IMR-90 (cell line): ENCODE data around the gene SLC9C2. TPM values are rescaled to one million over a fixed set of nuclear protein-coding genes. Genes with fewer than 3 reads are reported as not detected.

Source experiments
- ATAC-seq: fragments of 200-7000 bp; cut with Tn5 transposase; 2 replicates; pipeline ENCODE4 v1.9.1; 2020; ENCODE audit warnings: low read depth, mild to moderate bottlenecking, moderate library complexity
- BruUV-seq: library from RNA; stranded (reverse); fragments of 400-500 nt; replicated peaks from 2 replicates; lab custom pipeline; 2021; lab: Mats Ljungman, UMichigan
- CTCF ChIA-PET: fragments of 300-600 bp; formaldehyde crosslinking; extraction: SDS; loops from one replicate; lab custom pipeline; 2021; ENCODE audit warnings: antibody characterized with exemption; lab: Yijun Ruan, JAX
- POLR2A ChIA-PET: fragments of 300-600 bp; sonication (Branson Sonifier 250); formaldehyde crosslinking; loops from one replicate; lab custom pipeline; 2022; ENCODE audit warnings: antibody characterized with exemption; ENCODE audit not compliant: unreplicated experiment; lab: Charles Lee
- DNase-seq: peaks from one replicate; pipeline ENCODE4 v3.0.0; 2013
- H2AFZ ChIP-seq: replicated peaks from 2 replicates; pipeline ENCODE3; 2013; ENCODE audit warnings: low read length, mild to moderate bottlenecking; ENCODE audit not compliant: poor library complexity
- H2AK5ac ChIP-seq: 2 replicates; pipeline ENCODE4 v1.6.1; 2013; ENCODE audit warnings: low read depth, low read length, inconsistent platforms
- H2AK9ac ChIP-seq: replicated peaks from 2 replicates; pipeline ENCODE3; 2013; ENCODE audit warnings: mild to moderate bottlenecking, low read depth, low read length, moderate library complexity; ENCODE audit not compliant: poor library complexity
- H2BK120ac ChIP-seq: 2 replicates; pipeline ENCODE4 v1.6.1; 2013; ENCODE audit warnings: low read depth, low read length, inconsistent platforms
- H2BK15ac ChIP-seq: 3 replicates; pipeline ENCODE4 v1.6.1; 2013; ENCODE audit warnings: low read depth, low read length, inconsistent platforms
- H2BK20ac ChIP-seq: 2 replicates; pipeline ENCODE4 v1.6.1; 2013; ENCODE audit warnings: low read depth, mild to moderate bottlenecking, inconsistent platforms, low read length, moderate library complexity
- H2BK5ac ChIP-seq: 2 replicates; pipeline ENCODE4 v1.6.1; 2013; ENCODE audit warnings: mild to moderate bottlenecking, low read depth, low read length, inconsistent platforms; ENCODE audit not compliant: poor library complexity, severe bottlenecking
- H3K14ac ChIP-seq: replicated peaks from 2 replicates; pipeline ENCODE4 v1.6.1; 2013; ENCODE audit warnings: low read depth, low read length, inconsistent platforms
- H3K18ac ChIP-seq: 2 replicates; pipeline ENCODE4 v1.6.1; 2013; ENCODE audit warnings: low read depth, low read length, control low read depth
- H3K23ac ChIP-seq: 2 replicates; pipeline ENCODE4 v1.6.1; 2013; ENCODE audit warnings: low read depth, low read length, inconsistent platforms
- H3K27ac ChIP-seq: 2 replicates; pipeline ENCODE4 v1.5.1; 2013; ENCODE audit warnings: mild to moderate bottlenecking, control low read depth, low read length; ENCODE audit not compliant: insufficient read depth
- H3K27me3 ChIP-seq: 2 replicates; pipeline ENCODE4 v1.6.1; 2013; ENCODE audit warnings: low read length; ENCODE audit not compliant: control insufficient read depth, insufficient read depth
- H3K36me3 ChIP-seq: 2 replicates; pipeline ENCODE4 v1.6.1; 2013; ENCODE audit warnings: low read length, mixed read lengths; ENCODE audit not compliant: control insufficient read depth, insufficient read depth
- H3K4ac ChIP-seq: 2 replicates; pipeline ENCODE4 v1.6.1; 2013; ENCODE audit warnings: low read depth, low read length, inconsistent platforms
- H3K4me1 ChIP-seq: 2 replicates; pipeline ENCODE4 v1.6.1; 2013; ENCODE audit warnings: low read length, mixed read lengths; ENCODE audit not compliant: control insufficient read depth, insufficient read depth
- H3K4me2 ChIP-seq: 2 replicates; pipeline ENCODE4 v1.6.1; 2013; ENCODE audit warnings: low read depth, mild to moderate bottlenecking, control low read depth, low read length, moderate library complexity
- H3K4me3 ChIP-seq: 2 replicates; pipeline ENCODE4 v1.5.1; 2013; ENCODE audit warnings: low read depth, mild to moderate bottlenecking, control low read depth, low read length, moderate library complexity; ENCODE audit not compliant: insufficient read depth
- H3K56ac ChIP-seq: 2 replicates; pipeline ENCODE4 v1.6.1; 2013; ENCODE audit warnings: low read length, inconsistent platforms; ENCODE audit not compliant: insufficient read depth; ENCODE audit errors: extremely low read depth
- H3K79me1 ChIP-seq, 2 experiments: 2 replicates each; pipeline ENCODE4 v1.6.1; 2013; ENCODE audit warnings: low read length in 2 of 2, inconsistent platforms in 1 of 2, low read depth in 1 of 2
- H3K9ac ChIP-seq: 2 replicates; pipeline ENCODE4 v1.6.1; 2013; ENCODE audit warnings: low read depth, low read length, control low read depth
- H3K9me1 ChIP-seq: 2 replicates; pipeline ENCODE4 v1.6.1; 2013; ENCODE audit warnings: low read length, inconsistent platforms; ENCODE audit not compliant: insufficient read depth
- H3K9me3 ChIP-seq: 2 replicates; pipeline ENCODE4 v1.6.1; 2013; ENCODE audit warnings: low read length; ENCODE audit not compliant: control insufficient read depth, insufficient read depth
- H4K20me1 ChIP-seq: 2 replicates; pipeline ENCODE4 v1.6.1; 2013; ENCODE audit warnings: low read length, inconsistent platforms; ENCODE audit not compliant: insufficient read depth
- H4K5ac ChIP-seq: 2 replicates; pipeline ENCODE4 v1.6.1; 2013; ENCODE audit warnings: mild to moderate bottlenecking, low read depth, low read length, control low read depth
- H4K8ac ChIP-seq, 2 experiments: 2 replicates each; pipeline ENCODE4 v1.6.1; 2013; ENCODE audit warnings: low read depth in 2 of 2, low read length in 2 of 2, control low read depth in 1 of 2, inconsistent platforms in 1 of 2
- H4K91ac ChIP-seq: 2 replicates; pipeline ENCODE4 v1.6.1; 2013; ENCODE audit warnings: low read depth, low read length, inconsistent platforms; ENCODE audit not compliant: insufficient read depth
- BHLHE40 ChIP-seq: fragments of 150-350 bp; IDR thresholded peaks from 2 replicates; pipeline ENCODE4 v1.6.1; 2016; ENCODE audit warnings: mild to moderate bottlenecking, low read depth, low read length
- CEBPB ChIP-seq: IDR thresholded peaks from 2 replicates; pipeline ENCODE4 v1.6.1; 2012; ENCODE audit warnings: low read depth, low read length, improper control_type of control experiment
- CHD1 ChIP-seq: IDR thresholded peaks from 2 replicates; pipeline ENCODE4 v1.6.1; 2012; ENCODE audit warnings: low read depth, low read length, improper control_type of control experiment
- FOS ChIP-seq: fragments of 150-350 bp; IDR thresholded peaks from 2 replicates; pipeline ENCODE4 v1.6.1; 2016; ENCODE audit warnings: low read depth, low read length
- MAFK ChIP-seq: IDR thresholded peaks from 2 replicates; pipeline ENCODE4 v1.6.1; 2012; ENCODE audit warnings: low read depth, low read length, improper control_type of control experiment
- MAZ ChIP-seq: IDR thresholded peaks from 2 replicates; pipeline ENCODE4 v1.6.1; 2012; ENCODE audit warnings: low read depth, mild to moderate bottlenecking, low read length, improper control_type of control experiment, moderate library complexity, borderline replicate concordance
- MXI1 ChIP-seq: IDR thresholded peaks from 2 replicates; pipeline ENCODE4 v1.6.1; 2012; ENCODE audit warnings: low read depth, mild to moderate bottlenecking, low read length, moderate library complexity, borderline replicate concordance
- NFE2L2 ChIP-seq: fragments of 150-350 bp; IDR thresholded peaks from 2 replicates; pipeline ENCODE4 v1.6.1; 2016; ENCODE audit warnings: low read depth, mild to moderate bottlenecking, low read length
- POLR2A ChIP-seq: IDR thresholded peaks from 2 replicates; pipeline ENCODE4 v1.6.1; 2012; ENCODE audit warnings: mild to moderate bottlenecking, low read depth, low read length
- RAD21 ChIP-seq: IDR thresholded peaks from 2 replicates; pipeline ENCODE4 v1.6.1; 2012; ENCODE audit warnings: low read length, improper control_type of control experiment
- RCOR1 ChIP-seq: IDR thresholded peaks from 2 replicates; pipeline ENCODE4 v1.6.1; 2012; ENCODE audit warnings: mild to moderate bottlenecking, low read length, improper control_type of control experiment; ENCODE audit not compliant: insufficient replicate concordance
- RFX5 ChIP-seq: IDR thresholded peaks from 2 replicates; pipeline ENCODE4 v1.8.0; 2012; ENCODE audit warnings: low read depth, mild to moderate bottlenecking, low read length, moderate library complexity
- SMC3 ChIP-seq: fragments of 150-350 bp; IDR thresholded peaks from 2 replicates; pipeline ENCODE4 v1.6.1; 2016; ENCODE audit warnings: low read depth, mild to moderate bottlenecking, antibody characterized with exemption, low read length, moderate library complexity
- WGBS, 2 experiments: methylation state at CpG; one replicate each; pipeline versions ENCODE4 v1.1.5 to v1.1.7; 2013; ENCODE audit warnings: missing lambda C conversion rate in 2 of 2; ENCODE audit not compliant: insufficient read length in 1 of 2; ENCODE audit errors: extremely low coverage in 2 of 2; 5-methylcytosine and 5-hydroxymethylcytosine counted together
- dilution Hi-C: fragments of 300-500 bp; cut with HindIII; formaldehyde crosslinking; loops from one replicate; pipeline ENCODE4 v1.14.3; 2018; ENCODE audit warnings: low sequenced_read_pairs; ENCODE audit not compliant: unreplicated experiment
- in situ Hi-C: fragments of 300-500 bp; cut with MboI; formaldehyde crosslinking; loops from 3 replicates; pipeline ENCODE4 v1.14.3; 2019; ENCODE audit warnings: low sequenced_read_pairs, inconsistent platforms, mixed read lengths
- intact Hi-C: fragments of 100-400 bp; cut with micrococcal nuclease; formaldehyde crosslinking; loops from 2 replicates; pipeline ENCODE4 v1.10.0; 2022
- polyA plus RNA-seq, 3 experiments: library from polyadenylated mRNA; depleted of rRNA; stranded (reverse); fragments of >200 nt; gene quantifications; 2 replicates each; pipeline ENCODE4 v1.2.3, GENCODE V29; 2012; ENCODE audit warnings: low replicate concordance in 1 of 3
- total RNA-seq: library from RNA; depleted of rRNA; stranded (reverse); fragments of >200 nt; gene quantifications from 2 replicates; pipeline ENCODE4 v1.2.3, GENCODE V29; 2012
- TF ChIP-seq, protein P1 (sequence below): fragments of 150-350 bp; IDR thresholded peaks from 2 replicates; pipeline ENCODE4 v1.6.1; 2016; ENCODE audit warnings: low read depth, mild to moderate bottlenecking, low read length, moderate library complexity, borderline replicate concordance
- TF ChIP-seq, protein P2 (sequence below): conservative IDR thresholded peaks from 2 replicates; pipeline ENCODE4 v1.5.1; 2012; ENCODE audit warnings: mild to moderate bottlenecking, low read depth, low read length, improper control_type of control experiment
- TF ChIP-seq, protein P3 (sequence below): fragments of 150-350 bp; IDR thresholded peaks from 2 replicates; pipeline ENCODE4 v1.6.1; 2017; ENCODE audit warnings: mild to moderate bottlenecking, antibody characterized with exemption, low read length, low read depth

The SLC9C2 gene
- total and polyA plus RNA-seq, 2 of the 4 experiments (the other 2 are of a cell fraction) = not detected

DNA sequence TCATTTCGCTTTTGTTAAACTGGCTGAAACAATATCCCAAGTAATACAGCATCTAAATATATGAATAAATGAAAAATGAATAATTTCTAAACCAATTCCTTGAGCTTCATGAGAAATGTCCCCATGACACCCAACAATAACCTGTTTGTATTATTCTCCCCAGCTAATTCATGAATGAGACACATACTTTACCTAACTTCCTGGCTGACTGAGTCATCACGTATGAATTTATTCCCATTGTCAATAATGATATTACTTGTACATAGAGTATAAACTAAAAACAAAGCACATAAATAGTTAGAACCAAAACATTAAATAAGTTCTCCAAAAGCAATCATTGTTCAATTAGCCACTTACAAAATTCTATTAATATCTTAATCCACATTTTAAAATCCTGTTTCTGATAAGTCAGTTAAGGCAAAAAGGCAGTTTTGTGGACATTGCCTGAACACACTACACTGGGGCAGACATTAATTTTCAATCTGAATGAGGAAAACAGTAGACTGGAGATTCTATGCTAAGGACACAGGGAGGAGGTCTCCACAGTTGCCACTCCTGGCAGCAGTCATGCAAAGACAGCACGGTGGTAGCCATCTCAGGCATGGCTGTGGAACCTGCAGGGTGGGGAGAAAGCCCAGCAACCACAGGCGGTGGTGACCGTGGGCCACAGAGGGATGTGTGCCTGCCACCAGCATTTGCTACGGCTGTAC, 48.2 kb downstream of the SLC9C2 start:
- no TSS peak for BruUV-seq
- POLR2A ChIA-PET = no interaction called here
- WGBS, 2 experiments = no CpG with 5 or more reads among the region's 6 CpGs

More for the DNA sequence above, 48.2 kb downstream of the SLC9C2 start:
- Histone ChIP-seq H3K9ac (no peak overlapping the region), H4K8ac (no peak overlapping the region), H3K14ac (no peak overlapping the region), H2BK15ac (no peak overlapping the region), H3K56ac (no peak overlapping the region), H3K79me1 (no peaks in the 10 kb centered on the region), H2AK5ac (no peak overlapping the region), H3K4ac (no peak overlapping the region), H2AFZ (peak overlapping the region; percentile 3), H3K27ac (no peak overlapping the region), H3K36me3 (no peaks in the 10 kb centered on the region), H3K4me3 (no peak overlapping the region), H3K9me3 (no peaks in the 10 kb centered on the region), H3K4me1 (no peaks in the 10 kb centered on the region), H4K5ac (no peak overlapping the region), H3K4me2 (no peak overlapping the region), H2BK120ac (no peak overlapping the region), H2BK5ac (no peak overlapping the region), H4K91ac (no peak overlapping the region), H2BK20ac (no peak overlapping the region), H3K27me3 (no peaks in the 10 kb centered on the region), H3K23ac (no peak overlapping the region), H4K20me1 (no peaks in the 10 kb centered on the region), H3K9me1 (no peaks in the 10 kb centered on the region), H3K18ac (no peak overlapping the region), H2AK9ac (no peak overlapping the region)
- DNase-seq (no peak), ATAC-seq (no peak)
- TF ChIP-seq MXI1 (no peak), RCOR1 (no peak), POLR2A (no peak), FOS (no peak), SMC3 (no peak), RAD21 (no peak), CEBPB (no peak), BHLHE40 (no peak), CHD1 (no peak), NFE2L2 (no peak), MAFK (no peak), RFX5 (no peak), MAZ (no peak)
- TF ChIP-seq, protein P1, sequence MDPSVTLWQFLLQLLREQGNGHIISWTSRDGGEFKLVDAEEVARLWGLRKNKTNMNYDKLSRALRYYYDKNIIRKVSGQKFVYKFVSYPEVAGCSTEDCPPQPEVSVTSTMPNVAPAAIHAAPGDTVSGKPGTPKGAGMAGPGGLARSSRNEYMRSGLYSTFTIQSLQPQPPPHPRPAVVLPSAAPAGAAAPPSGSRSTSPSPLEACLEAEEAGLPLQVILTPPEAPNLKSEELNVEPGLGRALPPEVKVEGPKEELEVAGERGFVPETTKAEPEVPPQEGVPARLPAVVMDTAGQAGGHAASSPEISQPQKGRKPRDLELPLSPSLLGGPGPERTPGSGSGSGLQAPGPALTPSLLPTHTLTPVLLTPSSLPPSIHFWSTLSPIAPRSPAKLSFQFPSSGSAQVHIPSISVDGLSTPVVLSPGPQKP = no peak
- TF ChIP-seq, protein P2, sequence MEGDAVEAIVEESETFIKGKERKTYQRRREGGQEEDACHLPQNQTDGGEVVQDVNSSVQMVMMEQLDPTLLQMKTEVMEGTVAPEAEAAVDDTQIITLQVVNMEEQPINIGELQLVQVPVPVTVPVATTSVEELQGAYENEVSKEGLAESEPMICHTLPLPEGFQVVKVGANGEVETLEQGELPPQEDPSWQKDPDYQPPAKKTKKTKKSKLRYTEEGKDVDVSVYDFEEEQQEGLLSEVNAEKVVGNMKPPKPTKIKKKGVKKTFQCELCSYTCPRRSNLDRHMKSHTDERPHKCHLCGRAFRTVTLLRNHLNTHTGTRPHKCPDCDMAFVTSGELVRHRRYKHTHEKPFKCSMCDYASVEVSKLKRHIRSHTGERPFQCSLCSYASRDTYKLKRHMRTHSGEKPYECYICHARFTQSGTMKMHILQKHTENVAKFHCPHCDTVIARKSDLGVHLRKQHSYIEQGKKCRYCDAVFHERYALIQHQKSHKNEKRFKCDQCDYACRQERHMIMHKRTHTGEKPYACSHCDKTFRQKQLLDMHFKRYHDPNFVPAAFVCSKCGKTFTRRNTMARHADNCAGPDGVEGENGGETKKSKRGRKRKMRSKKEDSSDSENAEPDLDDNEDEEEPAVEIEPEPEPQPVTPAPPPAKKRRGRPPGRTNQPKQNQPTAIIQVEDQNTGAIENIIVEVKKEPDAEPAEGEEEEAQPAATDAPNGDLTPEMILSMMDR = no peak
- TF ChIP-seq, protein P3, sequence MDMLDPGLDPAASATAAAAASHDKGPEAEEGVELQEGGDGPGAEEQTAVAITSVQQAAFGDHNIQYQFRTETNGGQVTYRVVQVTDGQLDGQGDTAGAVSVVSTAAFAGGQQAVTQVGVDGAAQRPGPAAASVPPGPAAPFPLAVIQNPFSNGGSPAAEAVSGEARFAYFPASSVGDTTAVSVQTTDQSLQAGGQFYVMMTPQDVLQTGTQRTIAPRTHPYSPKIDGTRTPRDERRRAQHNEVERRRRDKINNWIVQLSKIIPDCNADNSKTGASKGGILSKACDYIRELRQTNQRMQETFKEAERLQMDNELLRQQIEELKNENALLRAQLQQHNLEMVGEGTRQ = no peak
- intact Hi-C loops = no loop called here
- in situ Hi-C loops = no loop called here
- CTCF ChIA-PET = no interaction called here
- dilution Hi-C loops = no loop called here
